ENCODE results near the gene CHFR. TPM values are rescaled to one million over a fixed set of nuclear protein-coding genes. Genes with fewer than 3 reads are reported as not detected.
"Not testable (repeated sequence)": the region's sequence is repeated elsewhere in the genome, so short reads cannot be mapped to it uniquely, and the experiment has no call there.

CHFR gene
- polyA plus RNA-seq, 4 donors, result 19.4 to 24.0 (median 21.2) TPM

- peak in 3 of 4 donors; percentile 20 to 37 (median 33) for DNase-seq (ENCODE audit: low read depth in 4 of 4, low spot score in 3 of 4)
These were observed 5.6 kb downstream of the CHFR start for GRCh38 chr12:132881818-132882217.

- not testable (repeated sequence) for DNase-seq (ENCODE audit: low read depth in 4 of 4, low spot score in 3 of 4)
These were observed 12.8 kb downstream of the CHFR start for GRCh38 chr12:132874620-132875019.

- no peak for DNase-seq (ENCODE audit: low read depth in 4 of 4, low spot score in 3 of 4)
These were observed 13.2 kb downstream of the CHFR start for GRCh38 chr12:132874175-132874574.

GRCh38 chr12:132873724-132874123 lies 13.7 kb downstream of the CHFR start:
- DNase-seq (ENCODE audit: low read depth in 4 of 4, low spot score in 3 of 4), result no peak

- no peak for DNase-seq (ENCODE audit: low read depth in 4 of 4, low spot score in 3 of 4)
These were observed 14.4 kb downstream of the CHFR start for GRCh38 chr12:132872975-132873421.

GRCh38 chr12:132872073-132872855 lies 15.1 kb downstream of the CHFR start:
- no peak for DNase-seq (ENCODE audit: low read depth in 4 of 4, low spot score in 3 of 4)

GRCh38 chr12:132869551-132869950 lies 17.9 kb downstream of the CHFR start:
- DNase-seq (ENCODE audit: low read depth in 4 of 4, low spot score in 3 of 4), result no peak

- DNase-seq (ENCODE audit: low read depth in 4 of 4, low spot score in 3 of 4), result no peak
These were observed 21.1 kb downstream of the CHFR start for GRCh38 chr12:132866251-132866828.

- DNase-seq (ENCODE audit: low read depth in 4 of 4, low spot score in 3 of 4), result no peak
These were observed 25.8 kb downstream of the CHFR start for GRCh38 chr12:132861558-132861957.

GRCh38 chr12:132858718-132859266 lies 28.6 kb downstream of the CHFR start:
- no peak for DNase-seq (ENCODE audit: low read depth in 4 of 4, low spot score in 3 of 4)

- not testable (repeated sequence) for DNase-seq (ENCODE audit: low read depth in 4 of 4, low spot score in 3 of 4)
These were observed 30.4 kb downstream of the CHFR start for GRCh38 chr12:132857019-132857418.

GRCh38 chr12:132856581-132856980 lies 30.8 kb downstream of the CHFR start:
- DNase-seq (ENCODE audit: low read depth in 4 of 4, low spot score in 3 of 4), result no peak

- not testable (repeated sequence) for DNase-seq (ENCODE audit: low read depth in 4 of 4, low spot score in 3 of 4)
These were observed 32.2 kb downstream of the CHFR start for GRCh38 chr12:132855211-132855610.

- DNase-seq (ENCODE audit: low read depth in 4 of 4, low spot score in 3 of 4), result no peak
These were observed 33.9 kb downstream of the CHFR start for GRCh38 chr12:132853285-132854092.

- no peak for DNase-seq (ENCODE audit: low read depth in 4 of 4, low spot score in 3 of 4)
These were observed 34.9 kb downstream of the CHFR start for GRCh38 chr12:132852496-132852895.

GRCh38 chr12:132851465-132851864 lies 35.9 kb downstream of the CHFR start:
- DNase-seq (ENCODE audit: low read depth in 4 of 4, low spot score in 3 of 4), result no peak

GRCh38 chr12:132850291-132850690 lies 37.1 kb downstream of the CHFR start:
- DNase-seq (ENCODE audit: low read depth in 4 of 4, low spot score in 3 of 4), result no peak

- no peak for DNase-seq (ENCODE audit: low read depth in 4 of 4, low spot score in 3 of 4)
These were observed 38.9 kb downstream of the CHFR start for GRCh38 chr12:132848521-132848920.

- DNase-seq (ENCODE audit: low read depth in 4 of 4, low spot score in 3 of 4), result no peak
These were observed 39.7 kb downstream of the CHFR start for GRCh38 chr12:132847363-132848356.

GRCh38 chr12:132844681-132845080 lies 42.7 kb downstream of the CHFR start:
- DNase-seq (ENCODE audit: low read depth in 4 of 4, low spot score in 3 of 4), result not testable (repeated sequence)
